ENCODE measurements around the gene MAML3. TPM values are rescaled to one million over a fixed set of nuclear protein-coding genes. Genes with fewer than 3 reads are reported as not detected.

The MAML3 gene
- total RNA-seq, 5 donors from 2014 or later (not counting 1 experiment from before 2014, with no cell fraction given): 2.0 to 3.4 (median 2.7) TPM

- H3K27me3 Mint-ChIP-seq: no peaks in the 10 kb centered on the region
- ChIA-PET POLR2A (no interaction called here), CTCF (no interaction called here)
- Histone ChIP-seq H3K36me3 (ENCODE audit: control insufficient read depth in 2 of 2, extremely low read depth in 1 of 2, insufficient read depth in 1 of 2, low read length in 1 of 2) (no peaks in the 10 kb centered on the region), H3K9me3 (no peaks in the 10 kb centered on the region), H3K4me3 (ENCODE audit: control insufficient read depth in 1 of 2, extremely low read depth in 1 of 2, low read length in 1 of 2) (no peak overlapping the region), H3K27ac (ENCODE audit: low read length) (no peak overlapping the region), H3K27me3 (replicated peaks in 1 of 2; ENCODE audit: control insufficient read depth in 2 of 2, extremely low read depth in 1 of 2, insufficient read depth in 2 of 2, low read length in 1 of 2) (no peaks in the 10 kb centered on the region), H3K4me1 (ENCODE audit: control insufficient read depth in 1 of 2, extremely low read depth in 1 of 2, insufficient read depth in 2 of 2, low read length in 2 of 2) (no peaks in the 10 kb centered on the region)
- ATAC-seq (replicated peaks in 1 of 4) (no peak), DNase-seq (no peak)
- 72% methylated on average over 3 of the region's 5 CpGs for WGBS (ENCODE audit: insufficient coverage)
- peaks cover 0 to 10% (median 2%) of the 10 kb centered on the region in 3 donors for H3K4me1 Mint-ChIP-seq
- H3K36me3 Mint-ChIP-seq: peaks cover 2% of the 10 kb centered on the region
- H3K4me3 Mint-ChIP-seq: no peak overlapping the region
- peaks cover 0 to 9% (median 3%) of the 10 kb centered on the region in 3 donors for H3K9me3 Mint-ChIP-seq
- H3K27ac Mint-ChIP-seq: no peak overlapping the region
These were observed 249.6 kb downstream of the MAML3 start for GRCh38 chr4:139904406-139904805.

DNA sequence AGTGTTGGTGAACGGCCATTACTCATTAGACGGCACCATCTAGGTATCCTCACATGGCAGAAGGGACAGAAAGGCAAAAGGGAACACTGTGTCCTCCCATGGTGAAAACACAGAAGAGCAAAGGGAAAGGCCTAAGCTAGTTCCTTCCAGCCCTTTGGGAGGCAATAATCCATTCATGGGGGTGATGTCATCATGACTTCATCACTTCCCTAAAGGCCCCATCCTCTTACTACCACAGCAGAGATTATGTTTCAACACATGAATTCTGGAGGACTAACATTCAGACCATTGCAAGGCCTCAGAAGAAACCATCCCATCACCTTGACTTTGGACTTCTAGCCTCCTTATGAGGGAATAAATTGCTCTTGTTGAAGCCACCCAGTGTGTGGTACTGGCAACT lies 250.1 kb downstream of the MAML3 start:
- Mint-ChIP-seq H3K27me3 (no peaks in the 10 kb centered on the region), H3K27ac (no peak overlapping the region), H3K36me3 (peaks cover 2% of the 10 kb centered on the region), H3K4me1 (peaks cover 0 to 11% (median 2%) of the 10 kb centered on the region in 3 donors), H3K4me3 (no peak overlapping the region), H3K9me3 (peaks cover 0 to 9% (median 3%) of the 10 kb centered on the region in 3 donors)
- POLR2A ChIA-PET: no interaction called here
- Histone ChIP-seq H3K27me3 (replicated peaks in 1 of 2; ENCODE audit: control insufficient read depth in 2 of 2, extremely low read depth in 1 of 2, insufficient read depth in 2 of 2, low read length in 1 of 2) (no peaks in the 10 kb centered on the region), H3K27ac (ENCODE audit: low read length) (no peak overlapping the region), H3K4me1 (ENCODE audit: control insufficient read depth in 1 of 2, extremely low read depth in 1 of 2, insufficient read depth in 2 of 2, low read length in 2 of 2) (no peaks in the 10 kb centered on the region), H3K9me3 (no peaks in the 10 kb centered on the region), H3K4me3 (ENCODE audit: control insufficient read depth in 1 of 2, extremely low read depth in 1 of 2, low read length in 1 of 2) (no peak overlapping the region), H3K36me3 (ENCODE audit: control insufficient read depth in 2 of 2, extremely low read depth in 1 of 2, insufficient read depth in 1 of 2, low read length in 1 of 2) (no peaks in the 10 kb centered on the region)
- DNase-seq: no peak
- 93% methylated on average over 2 of the region's 2 CpGs for WGBS (ENCODE audit: insufficient coverage)
- no peak for ATAC-seq (replicated peaks in 1 of 4)
- CTCF ChIA-PET: no interaction called here

GRCh38 chr4:139902321-139903320 lies 251.4 kb downstream of the MAML3 start:
- POLR2A ChIA-PET: no interaction called here

DNA sequence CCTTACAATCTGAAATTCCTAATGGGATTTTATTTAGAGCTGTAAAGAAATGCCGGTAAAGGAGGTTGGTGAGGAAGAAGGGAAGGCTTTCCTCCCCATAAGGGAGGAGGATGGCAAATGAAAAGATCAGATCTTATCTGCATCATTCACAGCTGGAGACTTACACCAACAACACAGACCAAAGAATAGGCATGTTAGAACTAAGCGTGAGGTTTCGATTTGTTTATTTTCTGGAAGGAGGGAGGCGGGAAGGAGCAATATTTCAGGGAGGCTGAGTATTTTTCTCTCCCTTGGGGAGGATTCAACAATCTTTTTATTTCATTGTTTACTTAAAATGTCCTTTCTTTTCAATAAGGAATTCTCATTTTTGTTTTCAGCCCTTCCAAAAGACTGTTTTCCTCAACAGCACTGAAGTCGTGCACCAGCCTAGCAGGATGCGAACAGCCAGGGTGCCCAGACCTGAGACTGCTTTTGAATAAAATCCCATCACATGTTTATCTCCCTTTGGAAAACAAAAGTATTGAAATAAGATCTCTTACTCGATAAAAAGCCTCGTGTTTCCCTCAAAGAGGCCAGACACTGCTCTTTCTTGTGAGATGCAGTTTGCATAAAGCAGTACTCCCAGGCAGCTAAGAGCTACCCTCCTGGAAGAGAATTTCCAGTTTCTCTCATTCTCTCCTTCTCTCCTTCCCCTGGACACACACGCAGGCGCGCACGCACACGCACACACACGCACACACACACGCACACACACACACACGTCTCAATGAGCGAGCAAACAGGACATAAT lies 252.3 kb downstream of the MAML3 start:
- no peak for DNase-seq

More at GRCh38 chr4:139902321-139903320, 251.4 kb downstream of the MAML3 start:
- Mint-ChIP-seq H3K27me3 (no peaks in the 10 kb centered on the region), H3K9me3 (peaks cover 0 to 9% (median 3%) of the 10 kb centered on the region in 3 donors), H3K27ac (no peak overlapping the region), H3K4me3 (no peak overlapping the region), H3K4me1 (peaks cover 0 to 17% (median 9%) of the 10 kb centered on the region in 3 donors), H3K36me3 (peaks cover 2% of the 10 kb centered on the region)
- Histone ChIP-seq H3K27me3 (replicated peaks in 1 of 2; ENCODE audit: control insufficient read depth in 2 of 2, extremely low read depth in 1 of 2, insufficient read depth in 2 of 2, low read length in 1 of 2) (no peaks in the 10 kb centered on the region), H3K27ac (ENCODE audit: low read length) (no peak overlapping the region), H3K9me3 (no peaks in the 10 kb centered on the region), H3K36me3 (ENCODE audit: control insufficient read depth in 2 of 2, extremely low read depth in 1 of 2, insufficient read depth in 1 of 2, low read length in 1 of 2) (no peaks in the 10 kb centered on the region), H3K4me1 (ENCODE audit: control insufficient read depth in 1 of 2, extremely low read depth in 1 of 2, insufficient read depth in 2 of 2, low read length in 2 of 2) (peaks cover 0 to 4% of the 10 kb centered on the region in 2 experiments), H3K4me3 (ENCODE audit: control insufficient read depth in 1 of 2, extremely low read depth in 1 of 2, low read length in 1 of 2) (no peak overlapping the region)
- CTCF ChIA-PET: interaction anchor here in 1 of 2 donors (1.2 kb wide), 1 partner anchor 98 kb away, joined by 3 read pairs; no protein-coding TSS in a partner anchor
- ATAC-seq (replicated peaks in 1 of 4) (no peak), DNase-seq (no peak)
- 92% methylated on average over 14 of the region's 17 CpGs for WGBS (ENCODE audit: insufficient coverage)

DNA sequence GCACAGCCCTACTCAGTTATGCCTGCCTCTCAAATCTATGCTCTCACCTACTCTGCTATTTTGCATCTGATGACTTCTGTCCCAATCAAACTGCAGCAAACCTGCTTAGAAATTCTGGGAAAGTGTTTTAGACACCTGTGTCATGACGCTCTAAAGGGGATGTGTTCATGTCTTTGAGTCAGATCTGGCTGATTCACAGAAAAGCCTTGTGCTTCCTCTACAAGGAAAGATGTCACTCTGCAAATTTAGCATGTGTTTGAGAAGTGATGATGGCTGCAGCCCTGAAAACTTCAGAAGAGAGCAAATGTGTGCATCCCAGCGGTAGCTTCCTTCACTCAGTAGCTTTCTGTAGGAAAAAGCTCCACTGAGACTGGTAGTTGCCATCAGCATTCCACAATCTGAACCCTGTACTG lies 253.0 kb downstream of the MAML3 start:
- peaks cover 0 to 9% (median 3%) of the 10 kb centered on the region in 3 donors for H3K9me3 Mint-ChIP-seq
- H3K27ac ChIP-seq (ENCODE audit: low read length): no peak overlapping the region
- H3K9me3 ChIP-seq: no peaks in the 10 kb centered on the region
- no peak for ATAC-seq (replicated peaks in 1 of 4)
- H3K4me3 ChIP-seq (ENCODE audit: control insufficient read depth in 1 of 2, extremely low read depth in 1 of 2, low read length in 1 of 2): no peak overlapping the region
- H3K27me3 ChIP-seq (replicated peaks in 1 of 2; ENCODE audit: control insufficient read depth in 2 of 2, extremely low read depth in 1 of 2, insufficient read depth in 2 of 2, low read length in 1 of 2): no peaks in the 10 kb centered on the region
- no peak overlapping the region for H3K27ac Mint-ChIP-seq
- H3K4me1 Mint-ChIP-seq: peaks cover 0 to 17% (median 9%) of the 10 kb centered on the region in 3 donors
- peaks cover 2% of the 10 kb centered on the region for H3K36me3 Mint-ChIP-seq
- ChIA-PET POLR2A (no interaction called here), CTCF (no interaction called here)
- peaks cover 0 to 4% of the 10 kb centered on the region in 2 experiments for H3K4me1 ChIP-seq (ENCODE audit: control insufficient read depth in 1 of 2, extremely low read depth in 1 of 2, insufficient read depth in 2 of 2, low read length in 2 of 2)
- H3K4me3 Mint-ChIP-seq: no peak overlapping the region
- H3K27me3 Mint-ChIP-seq: no peaks in the 10 kb centered on the region
- WGBS (ENCODE audit: insufficient coverage): 22% methylated on average over 2 of the region's 2 CpGs
- no peak for DNase-seq
- H3K36me3 ChIP-seq (ENCODE audit: control insufficient read depth in 2 of 2, extremely low read depth in 1 of 2, insufficient read depth in 1 of 2, low read length in 1 of 2): no peaks in the 10 kb centered on the region

More for the DNA sequence above, 252.3 kb downstream of the MAML3 start:
- Histone ChIP-seq H3K36me3 (ENCODE audit: control insufficient read depth in 2 of 2, extremely low read depth in 1 of 2, insufficient read depth in 1 of 2, low read length in 1 of 2) (no peaks in the 10 kb centered on the region), H3K4me3 (ENCODE audit: control insufficient read depth in 1 of 2, extremely low read depth in 1 of 2, low read length in 1 of 2) (no peak overlapping the region), H3K27me3 (replicated peaks in 1 of 2; ENCODE audit: control insufficient read depth in 2 of 2, extremely low read depth in 1 of 2, insufficient read depth in 2 of 2, low read length in 1 of 2) (no peaks in the 10 kb centered on the region), H3K27ac (ENCODE audit: low read length) (no peak overlapping the region), H3K4me1 (ENCODE audit: control insufficient read depth in 1 of 2, extremely low read depth in 1 of 2, insufficient read depth in 2 of 2, low read length in 2 of 2) (peaks cover 0 to 4% of the 10 kb centered on the region in 2 experiments), H3K9me3 (no peaks in the 10 kb centered on the region)
- POLR2A ChIA-PET: no interaction called here
- CTCF ChIA-PET: interaction anchor here in 1 of 2 donors (1.2 kb wide), 1 partner anchor 99 kb away, joined by 3 read pairs; no protein-coding TSS in a partner anchor
- peaks cover 0 to 9% (median 3%) of the 10 kb centered on the region in 3 donors for H3K9me3 Mint-ChIP-seq
- H3K4me1 Mint-ChIP-seq: peaks cover 0 to 17% (median 9%) of the 10 kb centered on the region in 3 donors
- H3K27ac Mint-ChIP-seq: no peak overlapping the region
- WGBS (ENCODE audit: insufficient coverage): 71% methylated on average over 12 of the region's 17 CpGs
- H3K4me3 Mint-ChIP-seq: no peak overlapping the region
- no peaks in the 10 kb centered on the region for H3K27me3 Mint-ChIP-seq
- H3K36me3 Mint-ChIP-seq: peaks cover 2% of the 10 kb centered on the region
- ATAC-seq (replicated peaks in 1 of 4): no peak

DNA sequence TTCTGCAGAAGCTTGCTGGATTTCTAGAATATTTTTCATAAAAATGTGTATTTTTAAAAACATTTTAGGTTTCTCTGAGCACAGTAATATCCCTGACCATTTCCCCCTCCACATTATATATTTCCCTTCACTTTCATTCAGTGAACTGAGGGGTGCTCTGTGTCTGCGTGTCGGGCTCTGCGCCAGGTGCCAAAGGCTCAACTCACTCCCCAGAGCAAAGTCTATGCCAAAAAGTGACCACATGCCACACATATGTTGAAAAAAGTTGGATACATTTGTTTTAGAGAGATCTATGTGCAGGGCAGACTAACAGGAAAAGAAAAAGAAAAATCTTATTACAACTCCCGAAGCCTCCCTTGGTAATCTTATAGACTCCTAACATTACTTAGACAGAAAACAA lies 254.6 kb downstream of the MAML3 start:
- ATAC-seq (replicated peaks in 1 of 4) (no peak), DNase-seq (no peak)
- Mint-ChIP-seq H3K27me3 (no peaks in the 10 kb centered on the region), H3K36me3 (peaks cover 1% of the 10 kb centered on the region), H3K4me3 (no peak overlapping the region), H3K4me1 (peaks cover 0 to 17% (median 9%) of the 10 kb centered on the region in 3 donors), H3K9me3 (peaks cover 0 to 5% (median 3%) of the 10 kb centered on the region in 3 donors), H3K27ac (no peak overlapping the region)
- Histone ChIP-seq H3K4me1 (ENCODE audit: control insufficient read depth in 1 of 2, extremely low read depth in 1 of 2, insufficient read depth in 2 of 2, low read length in 2 of 2) (peaks cover 0 to 4% of the 10 kb centered on the region in 2 experiments), H3K27ac (ENCODE audit: low read length) (no peak overlapping the region), H3K36me3 (ENCODE audit: control insufficient read depth in 2 of 2, extremely low read depth in 1 of 2, insufficient read depth in 1 of 2, low read length in 1 of 2) (no peaks in the 10 kb centered on the region), H3K4me3 (ENCODE audit: control insufficient read depth in 1 of 2, extremely low read depth in 1 of 2, low read length in 1 of 2) (no peak overlapping the region), H3K9me3 (no peaks in the 10 kb centered on the region), H3K27me3 (replicated peaks in 1 of 2; ENCODE audit: control insufficient read depth in 2 of 2, extremely low read depth in 1 of 2, insufficient read depth in 2 of 2, low read length in 1 of 2) (no peaks in the 10 kb centered on the region)
- CTCF ChIA-PET: no interaction called here
- POLR2A ChIA-PET: no interaction called here
- no CpG with 5 or more reads among the region's 4 CpGs for WGBS (ENCODE audit: insufficient coverage)

All from T-cell (primary cell).